ENCODE data around the gene COG2.

DNA sequence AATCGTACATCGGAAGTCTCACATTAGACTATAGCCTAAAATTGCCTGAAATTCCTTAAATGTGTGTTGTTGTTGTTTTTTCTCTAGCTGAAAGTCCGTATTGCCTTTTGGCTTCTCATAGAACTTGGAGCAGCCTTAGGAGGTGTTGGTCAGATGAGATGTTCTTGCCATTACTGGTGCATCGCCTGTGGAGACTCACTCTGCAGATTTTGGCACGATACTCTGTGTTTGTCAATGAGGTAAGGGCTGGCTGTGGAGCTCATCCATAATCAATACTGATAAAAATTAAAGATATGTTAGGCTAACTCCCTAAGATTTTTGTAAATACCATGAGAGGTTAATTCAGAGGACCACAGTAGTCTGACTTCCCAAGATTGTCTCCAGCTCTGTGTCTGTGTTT is 42.7 kb downstream of the COG2 start:
- TF ChIP-seq ZFP3 (tag by site-specific recombination; IDR thresholded peaks at IDR 0.05; ENCODE audit: low read depth) (no peak), ZNF239 (tag by site-specific recombination; IDR thresholded peaks at IDR 0.05) (no peak), ZBTB7A (tag by site-specific recombination; IDR thresholded peaks at IDR 0.05; ENCODE audit: low read depth) (no peak), ZNF670 (tag by site-specific recombination; IDR thresholded peaks at IDR 0.05; ENCODE audit: low read depth) (no peak)
- TF ChIP-seq, protein P1, sequence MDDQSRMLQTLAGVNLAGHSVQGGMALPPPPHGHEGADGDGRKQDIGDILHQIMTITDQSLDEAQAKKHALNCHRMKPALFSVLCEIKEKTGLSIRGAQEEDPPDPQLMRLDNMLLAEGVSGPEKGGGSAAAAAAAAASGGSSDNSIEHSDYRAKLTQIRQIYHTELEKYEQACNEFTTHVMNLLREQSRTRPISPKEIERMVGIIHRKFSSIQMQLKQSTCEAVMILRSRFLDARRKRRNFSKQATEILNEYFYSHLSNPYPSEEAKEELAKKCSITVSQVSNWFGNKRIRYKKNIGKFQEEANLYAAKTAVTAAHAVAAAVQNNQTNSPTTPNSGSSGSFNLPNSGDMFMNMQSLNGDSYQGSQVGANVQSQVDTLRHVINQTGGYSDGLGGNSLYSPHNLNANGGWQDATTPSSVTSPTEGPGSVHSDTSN (CRISPR knock-in tag; IDR thresholded peaks at IDR 0.05): no peak
- TF ChIP-seq, protein P2, sequence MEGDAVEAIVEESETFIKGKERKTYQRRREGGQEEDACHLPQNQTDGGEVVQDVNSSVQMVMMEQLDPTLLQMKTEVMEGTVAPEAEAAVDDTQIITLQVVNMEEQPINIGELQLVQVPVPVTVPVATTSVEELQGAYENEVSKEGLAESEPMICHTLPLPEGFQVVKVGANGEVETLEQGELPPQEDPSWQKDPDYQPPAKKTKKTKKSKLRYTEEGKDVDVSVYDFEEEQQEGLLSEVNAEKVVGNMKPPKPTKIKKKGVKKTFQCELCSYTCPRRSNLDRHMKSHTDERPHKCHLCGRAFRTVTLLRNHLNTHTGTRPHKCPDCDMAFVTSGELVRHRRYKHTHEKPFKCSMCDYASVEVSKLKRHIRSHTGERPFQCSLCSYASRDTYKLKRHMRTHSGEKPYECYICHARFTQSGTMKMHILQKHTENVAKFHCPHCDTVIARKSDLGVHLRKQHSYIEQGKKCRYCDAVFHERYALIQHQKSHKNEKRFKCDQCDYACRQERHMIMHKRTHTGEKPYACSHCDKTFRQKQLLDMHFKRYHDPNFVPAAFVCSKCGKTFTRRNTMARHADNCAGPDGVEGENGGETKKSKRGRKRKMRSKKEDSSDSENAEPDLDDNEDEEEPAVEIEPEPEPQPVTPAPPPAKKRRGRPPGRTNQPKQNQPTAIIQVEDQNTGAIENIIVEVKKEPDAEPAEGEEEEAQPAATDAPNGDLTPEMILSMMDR (tag by site-specific recombination; IDR thresholded peaks at IDR 0.05): no peak
- TF ChIP-seq, protein P3, sequence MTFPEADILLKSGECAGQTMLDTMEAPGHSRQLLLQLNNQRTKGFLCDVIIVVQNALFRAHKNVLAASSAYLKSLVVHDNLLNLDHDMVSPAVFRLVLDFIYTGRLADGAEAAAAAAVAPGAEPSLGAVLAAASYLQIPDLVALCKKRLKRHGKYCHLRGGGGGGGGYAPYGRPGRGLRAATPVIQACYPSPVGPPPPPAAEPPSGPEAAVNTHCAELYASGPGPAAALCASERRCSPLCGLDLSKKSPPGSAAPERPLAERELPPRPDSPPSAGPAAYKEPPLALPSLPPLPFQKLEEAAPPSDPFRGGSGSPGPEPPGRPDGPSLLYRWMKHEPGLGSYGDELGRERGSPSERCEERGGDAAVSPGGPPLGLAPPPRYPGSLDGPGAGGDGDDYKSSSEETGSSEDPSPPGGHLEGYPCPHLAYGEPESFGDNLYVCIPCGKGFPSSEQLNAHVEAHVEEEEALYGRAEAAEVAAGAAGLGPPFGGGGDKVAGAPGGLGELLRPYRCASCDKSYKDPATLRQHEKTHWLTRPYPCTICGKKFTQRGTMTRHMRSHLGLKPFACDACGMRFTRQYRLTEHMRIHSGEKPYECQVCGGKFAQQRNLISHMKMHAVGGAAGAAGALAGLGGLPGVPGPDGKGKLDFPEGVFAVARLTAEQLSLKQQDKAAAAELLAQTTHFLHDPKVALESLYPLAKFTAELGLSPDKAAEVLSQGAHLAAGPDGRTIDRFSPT (tag by site-specific recombination; IDR thresholded peaks at IDR 0.05): no peak
